ENCODE measurements around the gene CHD9.

DNA sequence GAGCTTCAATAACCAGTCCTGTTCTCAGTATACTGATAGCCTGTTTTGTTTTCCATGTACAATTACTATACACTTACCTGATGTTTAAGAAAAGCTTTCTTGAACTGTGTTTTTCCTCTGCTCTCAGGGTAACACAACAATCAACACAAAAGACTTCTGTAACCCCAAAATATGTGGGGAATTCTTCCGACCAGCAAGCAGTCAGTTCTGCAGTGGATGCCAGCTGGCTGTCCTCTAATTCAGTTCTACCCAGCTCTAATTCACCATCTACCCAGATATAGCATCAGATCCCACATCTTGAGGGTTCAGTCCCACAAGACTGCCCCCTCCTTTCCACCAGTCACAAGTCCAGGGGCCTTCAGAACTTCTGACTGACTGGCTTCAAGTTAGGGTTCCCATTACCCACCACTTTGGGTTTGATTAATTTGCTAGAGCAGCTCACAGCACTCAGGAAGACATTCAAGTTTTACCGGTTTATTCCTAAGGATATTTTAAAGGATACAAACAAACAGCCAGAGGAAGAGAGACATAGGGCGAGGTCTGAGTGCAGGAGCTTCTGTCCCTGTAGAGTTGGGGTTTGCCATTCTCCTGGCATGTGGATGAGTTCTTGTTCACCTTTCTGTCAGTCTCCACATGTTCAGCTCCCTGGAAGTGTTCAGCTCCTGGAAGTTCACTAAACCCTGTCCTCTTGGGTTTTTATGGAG lies 178.2 kb downstream of the CHD9 start:
- TF ChIP-seq ZNF274 (IDR thresholded peaks at IDR 0.05; ENCODE audit: low read depth, low read length) (no peak), SUZ12 (IDR thresholded peaks at IDR 0.05; ENCODE audit: extremely low read depth, insufficient read depth, insufficient read length) (no peak), YY1 (IDR thresholded peaks at IDR 0.05; ENCODE audit: insufficient read depth, insufficient read length) (no peak)

Data from NT2/D1 (cell line).